ENCODE results near the gene OR9G4.

DNA sequence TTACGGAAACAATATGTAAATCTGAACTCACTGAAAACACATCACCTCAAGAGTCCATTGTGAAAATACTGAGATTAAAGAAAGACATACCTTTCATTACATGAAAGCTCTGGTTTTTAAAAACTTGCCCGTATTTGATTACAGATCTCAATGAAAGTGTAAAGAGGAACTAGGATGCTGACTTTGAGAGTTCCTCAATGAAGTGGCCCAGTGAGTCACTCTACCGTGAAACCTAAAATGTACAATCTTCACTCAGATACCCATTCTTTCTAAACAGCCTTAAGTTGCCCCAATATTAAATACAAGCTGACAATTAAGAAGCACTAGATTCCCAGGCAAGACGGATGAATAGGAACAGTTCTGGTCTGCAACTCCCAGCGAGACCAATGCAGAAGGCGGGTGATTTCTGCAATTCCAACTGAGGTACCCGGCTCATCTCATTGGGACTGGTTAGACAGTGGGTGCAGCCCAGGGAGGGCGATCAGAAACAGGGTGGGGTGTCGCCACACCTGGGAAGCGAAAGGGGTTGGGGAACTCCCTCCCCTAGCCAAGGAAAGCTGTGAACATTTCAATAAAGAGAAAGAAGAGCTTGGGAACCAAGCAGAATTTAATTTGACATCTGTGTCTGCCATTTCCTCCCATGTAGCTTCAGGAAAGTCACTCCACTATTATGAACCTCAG lies 33.8 kb upstream of the OR9G4 start:
- TF ChIP-seq RCOR1 (IDR thresholded peaks at IDR 0.05; ENCODE audit: insufficient replicate concordance, low read length): no peak
- TF ChIP-seq, protein P1, sequence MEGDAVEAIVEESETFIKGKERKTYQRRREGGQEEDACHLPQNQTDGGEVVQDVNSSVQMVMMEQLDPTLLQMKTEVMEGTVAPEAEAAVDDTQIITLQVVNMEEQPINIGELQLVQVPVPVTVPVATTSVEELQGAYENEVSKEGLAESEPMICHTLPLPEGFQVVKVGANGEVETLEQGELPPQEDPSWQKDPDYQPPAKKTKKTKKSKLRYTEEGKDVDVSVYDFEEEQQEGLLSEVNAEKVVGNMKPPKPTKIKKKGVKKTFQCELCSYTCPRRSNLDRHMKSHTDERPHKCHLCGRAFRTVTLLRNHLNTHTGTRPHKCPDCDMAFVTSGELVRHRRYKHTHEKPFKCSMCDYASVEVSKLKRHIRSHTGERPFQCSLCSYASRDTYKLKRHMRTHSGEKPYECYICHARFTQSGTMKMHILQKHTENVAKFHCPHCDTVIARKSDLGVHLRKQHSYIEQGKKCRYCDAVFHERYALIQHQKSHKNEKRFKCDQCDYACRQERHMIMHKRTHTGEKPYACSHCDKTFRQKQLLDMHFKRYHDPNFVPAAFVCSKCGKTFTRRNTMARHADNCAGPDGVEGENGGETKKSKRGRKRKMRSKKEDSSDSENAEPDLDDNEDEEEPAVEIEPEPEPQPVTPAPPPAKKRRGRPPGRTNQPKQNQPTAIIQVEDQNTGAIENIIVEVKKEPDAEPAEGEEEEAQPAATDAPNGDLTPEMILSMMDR (conservative IDR thresholded peaks at IDR 0.05; ENCODE audit: low read depth, low read length): no peak
- no peak for TF ChIP-seq POLR2A (IDR thresholded peaks at IDR 0.05; ENCODE audit: low read depth, low read length)
- no peak for TF ChIP-seq MXI1 (IDR thresholded peaks at IDR 0.05; ENCODE audit: borderline replicate concordance, low read depth, low read length)
- TF ChIP-seq RAD21 (IDR thresholded peaks at IDR 0.05; ENCODE audit: low read length): no peak
- TF ChIP-seq SMC3 (IDR thresholded peaks at IDR 0.05; ENCODE audit: low read depth, low read length): no peak
- TF ChIP-seq MAZ (IDR thresholded peaks at IDR 0.05; ENCODE audit: borderline replicate concordance, low read depth, low read length): no peak
- TF ChIP-seq BHLHE40 (IDR thresholded peaks at IDR 0.05; ENCODE audit: low read depth, low read length): no peak
- TF ChIP-seq, protein P2, sequence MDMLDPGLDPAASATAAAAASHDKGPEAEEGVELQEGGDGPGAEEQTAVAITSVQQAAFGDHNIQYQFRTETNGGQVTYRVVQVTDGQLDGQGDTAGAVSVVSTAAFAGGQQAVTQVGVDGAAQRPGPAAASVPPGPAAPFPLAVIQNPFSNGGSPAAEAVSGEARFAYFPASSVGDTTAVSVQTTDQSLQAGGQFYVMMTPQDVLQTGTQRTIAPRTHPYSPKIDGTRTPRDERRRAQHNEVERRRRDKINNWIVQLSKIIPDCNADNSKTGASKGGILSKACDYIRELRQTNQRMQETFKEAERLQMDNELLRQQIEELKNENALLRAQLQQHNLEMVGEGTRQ (IDR thresholded peaks at IDR 0.05; ENCODE audit: low read depth, low read length): no peak
- TF ChIP-seq CEBPB (IDR thresholded peaks at IDR 0.05; ENCODE audit: low read depth, low read length): no peak
- TF ChIP-seq, protein P3, sequence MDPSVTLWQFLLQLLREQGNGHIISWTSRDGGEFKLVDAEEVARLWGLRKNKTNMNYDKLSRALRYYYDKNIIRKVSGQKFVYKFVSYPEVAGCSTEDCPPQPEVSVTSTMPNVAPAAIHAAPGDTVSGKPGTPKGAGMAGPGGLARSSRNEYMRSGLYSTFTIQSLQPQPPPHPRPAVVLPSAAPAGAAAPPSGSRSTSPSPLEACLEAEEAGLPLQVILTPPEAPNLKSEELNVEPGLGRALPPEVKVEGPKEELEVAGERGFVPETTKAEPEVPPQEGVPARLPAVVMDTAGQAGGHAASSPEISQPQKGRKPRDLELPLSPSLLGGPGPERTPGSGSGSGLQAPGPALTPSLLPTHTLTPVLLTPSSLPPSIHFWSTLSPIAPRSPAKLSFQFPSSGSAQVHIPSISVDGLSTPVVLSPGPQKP (IDR thresholded peaks at IDR 0.05; ENCODE audit: borderline replicate concordance, low read depth, low read length): no peak

Measured in IMR-90 (cell line).